HG02970 (cell line): Measurements from ENCODE around the gene CFAP61.

Source experiments
- ATAC-seq: cut with Tn5 transposase; IDR thresholded peaks from one replicate; pipeline ENCODE4 v1.9.1; 2021; ENCODE audit warnings: mild to moderate bottlenecking, moderate library complexity, moderate number of reproducible peaks; ENCODE audit not compliant: unreplicated experiment, low FRiP score

The CFAP61 gene

DNA sequence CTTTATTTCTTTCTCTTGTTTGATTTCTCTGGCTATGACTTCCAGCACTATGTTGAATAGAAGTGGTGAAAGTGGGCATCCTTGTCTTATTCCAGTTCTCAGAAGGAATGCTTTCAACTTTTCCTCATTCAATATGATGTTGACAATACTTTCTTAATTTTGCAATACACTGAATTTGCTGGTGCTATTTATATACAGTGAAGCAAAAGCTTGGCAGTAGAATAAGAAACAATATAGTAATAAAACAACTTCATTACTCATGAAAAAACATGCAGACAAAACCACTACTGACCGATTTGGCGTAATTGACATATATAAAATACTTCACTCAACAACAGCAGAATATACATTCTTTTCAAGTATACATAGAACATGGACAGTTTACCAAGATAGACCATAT, 96.4 kb downstream of the CFAP61 start:
- no peak for ATAC-seq

- ATAC-seq, result no peak
These were observed 97.9 kb downstream of the CFAP61 start for GRCh38 chr20:20150241-20150640.

DNA sequence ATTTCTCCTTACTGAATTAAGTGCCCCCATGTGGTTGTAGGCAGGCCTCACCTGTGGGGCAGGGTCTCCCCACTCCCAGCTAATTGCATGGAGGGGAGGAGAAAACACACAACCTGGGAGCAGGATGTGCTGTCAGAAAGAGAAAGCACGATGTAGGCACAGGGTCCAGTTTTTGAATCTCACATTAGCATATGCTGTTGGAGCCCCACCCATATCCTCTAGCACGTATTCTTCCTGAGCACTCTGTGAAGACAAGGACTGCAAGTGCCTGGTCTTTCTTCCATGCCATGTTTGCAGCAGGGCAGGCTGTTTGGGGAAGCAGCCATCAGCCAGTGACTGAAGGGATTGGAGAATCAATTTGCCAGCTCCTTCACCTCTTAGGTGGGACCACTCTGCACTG, 108.2 kb downstream of the CFAP61 start:
- ATAC-seq, result no peak

DNA sequence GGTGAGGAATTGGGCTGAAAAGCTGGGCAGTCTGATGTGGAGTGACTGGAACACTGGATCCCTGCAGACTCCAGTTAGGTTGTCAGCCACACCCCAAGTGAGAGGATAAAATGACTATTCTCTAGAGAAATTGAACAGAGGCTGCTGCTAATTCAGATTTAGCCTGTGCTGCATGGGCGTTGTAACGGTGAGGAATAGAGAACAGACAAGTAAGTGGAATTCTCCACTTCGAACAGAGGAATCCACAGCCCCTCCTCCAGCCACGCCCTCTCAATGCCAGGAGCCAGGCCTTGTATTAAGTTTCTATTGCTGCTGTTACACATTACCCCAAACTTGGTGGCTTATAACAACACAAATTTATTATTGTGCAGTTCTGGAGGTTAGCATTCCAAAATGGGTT, 109.3 kb downstream of the CFAP61 start:
- ATAC-seq, result no peak

DNA sequence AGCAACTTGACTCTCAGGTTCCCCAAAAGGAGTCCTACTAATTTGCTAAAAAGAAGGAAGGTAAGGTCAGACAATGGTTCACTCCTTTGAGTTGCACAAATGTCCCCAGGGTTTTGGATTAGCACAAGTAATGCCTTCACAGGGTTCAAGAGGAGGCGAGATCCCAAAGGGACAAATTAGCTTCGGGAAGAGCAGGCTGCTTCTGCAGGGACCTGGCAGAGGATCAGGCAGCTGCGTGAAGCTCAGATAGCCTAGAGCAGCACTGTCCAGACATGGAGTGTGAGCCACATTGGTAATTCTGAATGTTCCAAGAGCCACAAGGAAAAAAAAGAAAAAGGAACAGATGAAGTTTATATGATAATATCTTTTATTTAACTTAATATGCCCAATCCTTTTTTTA, 115.4 kb downstream of the CFAP61 start:
- ATAC-seq, result no peak

- no peak for ATAC-seq
These were observed 120.9 kb downstream of the CFAP61 start for GRCh38 chr20:20173254-20173653.

GRCh38 chr20:20174089-20174835, 121.9 kb downstream of the CFAP61 start:
- ATAC-seq, result no peak

GRCh38 chr20:20181322-20181721, 129.0 kb downstream of the CFAP61 start:
- ATAC-seq, result no peak

DNA sequence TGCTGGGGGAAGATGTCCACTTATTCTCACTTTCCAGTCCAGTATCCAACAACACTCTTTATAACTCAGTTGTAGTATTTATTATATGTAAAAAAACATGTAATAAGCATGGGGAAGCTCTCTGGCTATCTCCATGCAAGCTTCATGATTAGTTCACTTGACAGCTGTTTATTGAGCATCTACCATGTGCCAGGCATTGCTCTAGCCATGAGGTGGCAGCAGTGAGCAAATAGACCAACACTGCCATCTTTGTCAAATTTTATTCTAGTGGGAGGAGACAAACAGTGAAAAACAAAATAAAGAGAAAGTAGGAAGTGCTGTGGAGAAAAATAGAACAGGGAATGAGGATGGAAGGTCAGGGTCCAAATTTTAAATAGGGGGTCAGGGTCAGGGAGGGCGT, 131.8 kb downstream of the CFAP61 start:
- ATAC-seq, result no peak

- no peak for ATAC-seq
These were observed 132.4 kb downstream of the CFAP61 start for GRCh38 chr20:20184706-20185105.

DNA sequence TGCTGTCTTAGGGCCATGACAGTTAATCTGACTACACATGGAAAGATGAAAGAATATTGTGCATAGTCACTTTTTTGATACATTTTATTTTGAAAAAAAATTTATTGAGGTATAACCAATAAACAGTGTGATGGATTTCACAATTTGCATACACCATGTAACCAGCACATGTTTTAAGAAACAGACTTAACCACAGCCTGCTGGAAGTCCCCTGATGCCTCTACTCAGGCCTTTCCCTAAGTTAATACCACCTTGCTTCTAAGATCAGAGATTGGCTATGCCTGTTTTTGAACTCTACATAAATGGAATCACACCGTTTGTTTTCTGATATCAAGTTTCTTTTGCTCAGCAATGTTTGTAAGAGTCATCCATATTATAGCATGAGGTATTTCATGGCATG, 136.3 kb downstream of the CFAP61 start:
- no peak for ATAC-seq

GRCh38 chr20:20192366-20192765, 140.0 kb downstream of the CFAP61 start:
- no peak for ATAC-seq

GRCh38 chr20:20195021-20195705, 142.8 kb downstream of the CFAP61 start:
- no peak for ATAC-seq

GRCh38 chr20:20196610-20197009, 144.3 kb downstream of the CFAP61 start:
- ATAC-seq, result no peak

DNA sequence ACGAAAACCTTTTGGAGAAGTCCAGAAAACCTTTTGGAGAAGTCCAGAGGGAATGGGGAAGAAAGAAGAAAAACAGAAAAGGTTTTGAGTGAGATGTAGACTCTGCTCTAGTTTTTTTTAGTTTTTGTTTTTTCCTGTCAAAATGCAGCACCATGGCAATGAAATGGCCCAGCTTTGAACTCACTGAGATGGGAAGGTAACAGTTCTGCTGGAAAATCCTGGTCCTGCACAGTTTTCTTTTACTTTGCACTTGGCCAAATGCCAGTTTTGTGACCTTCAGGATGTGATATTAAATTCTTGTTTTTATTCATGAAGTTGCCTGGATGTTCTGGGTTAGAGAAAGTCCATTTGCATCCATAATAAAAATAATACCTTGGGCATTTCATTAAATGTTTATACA, 145.7 kb downstream of the CFAP61 start:
- no peak for ATAC-seq

DNA sequence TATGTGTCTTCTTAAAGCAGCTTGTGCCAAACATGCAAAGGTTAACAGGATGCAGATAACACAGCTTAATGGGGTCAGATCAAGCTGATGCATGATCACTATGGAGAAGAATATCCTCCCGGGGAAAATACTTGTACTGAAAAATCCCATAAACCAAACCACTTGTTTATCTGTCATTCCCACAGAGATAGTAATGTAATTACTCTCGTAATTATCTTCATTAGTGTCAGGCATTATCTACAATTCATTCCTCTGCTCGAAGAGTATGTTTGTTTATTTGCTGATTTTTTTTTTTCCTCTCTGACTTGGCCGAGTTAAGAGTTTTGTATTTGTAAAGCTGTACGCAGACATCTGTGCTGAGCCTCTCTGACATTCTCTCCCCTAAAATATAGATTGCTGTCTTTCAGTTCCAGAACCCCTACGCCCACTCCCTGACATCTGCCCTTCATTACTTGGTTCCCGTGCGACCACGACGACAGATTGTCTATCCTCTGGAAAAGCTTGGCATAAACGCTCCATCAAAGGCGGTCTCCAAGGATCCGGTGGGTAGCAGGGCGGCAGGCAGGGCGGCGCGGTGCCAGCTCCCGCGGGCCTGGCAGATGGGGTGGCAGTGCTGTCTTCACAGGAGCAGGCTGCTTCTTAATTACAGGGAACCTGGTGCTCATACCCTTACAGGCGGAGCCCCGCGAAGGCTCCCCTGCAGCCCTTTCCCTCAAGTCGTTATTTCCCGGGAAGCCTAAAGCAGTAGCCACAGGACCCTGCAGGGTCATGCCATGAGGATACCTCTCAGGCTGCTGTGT, 147.2 kb downstream of the CFAP61 start:
- ATAC-seq, result no peak

DNA sequence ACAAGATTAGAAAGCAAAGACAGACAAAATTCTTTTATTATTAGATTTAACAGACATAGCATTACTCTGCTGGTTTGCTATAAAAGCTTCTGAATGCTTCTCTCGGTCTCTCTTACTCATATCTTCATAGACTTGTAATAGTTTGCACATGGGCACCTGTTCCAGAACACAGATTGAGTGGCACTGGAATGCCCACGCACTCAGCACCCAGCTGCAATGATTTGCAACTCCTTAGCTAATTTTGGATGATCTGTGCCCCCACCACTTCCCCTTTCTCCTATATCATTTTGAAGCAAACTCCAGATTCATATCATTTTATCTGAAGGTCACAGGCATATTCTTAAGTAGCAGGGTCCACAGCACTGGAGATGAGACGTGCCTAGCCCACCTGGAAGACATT, 148.8 kb downstream of the CFAP61 start:
- ATAC-seq, result no peak

- ATAC-seq, result no peak
These were observed 149.3 kb downstream of the CFAP61 start for GRCh38 chr20:20201639-20202038.

- no peak for ATAC-seq
These were observed 150.4 kb downstream of the CFAP61 start for GRCh38 chr20:20202768-20203167.

GRCh38 chr20:20203784-20204183, 151.5 kb downstream of the CFAP61 start:
- no peak for ATAC-seq

GRCh38 chr20:20204256-20204655, 151.9 kb downstream of the CFAP61 start:
- no peak for ATAC-seq
